ENCODE results near the gene PRELID1.
"Not testable (repeated sequence)": the region's sequence is repeated elsewhere in the genome, so short reads cannot be mapped to it uniquely, and the experiment has no call there.

PRELID1 gene

GRCh38 chr5:177303121-177303924 lies at the start of gene PRELID1, which contains the start of gene RAB24:
TSS of gene PRELID1 (plus strand) at chr5:177303799. CDS start at chr5:177303986, 187 bp downstream.
TSS of gene RAB24 (minus strand) at chr5:177303719. CDS start at chr5:177303288, 431 bp downstream.
- DNase-seq = peak; percentile 28

GRCh38 chr5:177256296-177256695 lies 47.3 kb upstream of the PRELID1 start:
- peak; percentile 12 for DNase-seq

GRCh38 chr5:177258711-177259110 lies 44.9 kb upstream of the PRELID1 start:
- not testable (repeated sequence) for DNase-seq

- DNase-seq = no peak
Measured at GRCh38 chr5:177260961-177261360, 42.6 kb upstream of the PRELID1 start.

- DNase-seq = no peak
Measured at GRCh38 chr5:177261510-177261909, 42.1 kb upstream of the PRELID1 start.

GRCh38 chr5:177264178-177264577 lies 39.4 kb upstream of the PRELID1 start:
- no peak for DNase-seq

GRCh38 chr5:177265395-177265794 lies 38.2 kb upstream of the PRELID1 start:
- DNase-seq = no peak

GRCh38 chr5:177269232-177269895 lies 34.2 kb upstream of the PRELID1 start:
- DNase-seq = no peak

- no peak for DNase-seq
Measured at GRCh38 chr5:177269976-177270375, 33.6 kb upstream of the PRELID1 start.

- DNase-seq = no peak
Measured at GRCh38 chr5:177270653-177271052, 32.9 kb upstream of the PRELID1 start.

GRCh38 chr5:177271113-177271512 lies 32.5 kb upstream of the PRELID1 start:
- no peak for DNase-seq

- no peak for DNase-seq
Measured at GRCh38 chr5:177275883-177276282, 27.7 kb upstream of the PRELID1 start.

GRCh38 chr5:177276886-177277285 lies 26.7 kb upstream of the PRELID1 start:
- DNase-seq = no peak

GRCh38 chr5:177288191-177288590 lies 15.4 kb upstream of the PRELID1 start:
- no peak for DNase-seq

GRCh38 chr5:177290816-177291596 lies 12.6 kb upstream of the PRELID1 start:
- no peak for DNase-seq

- no peak for DNase-seq
Measured at GRCh38 chr5:177291735-177292134, 11.9 kb upstream of the PRELID1 start.

- DNase-seq = no peak
Measured at GRCh38 chr5:177293819-177294581, 9.6 kb upstream of the PRELID1 start.

- no peak for DNase-seq
Measured at GRCh38 chr5:177294632-177295031, 9.0 kb upstream of the PRELID1 start.

GRCh38 chr5:177295924-177296323 lies 7.7 kb upstream of the PRELID1 start:
- DNase-seq = no peak

GRCh38 chr5:177296581-177296980 lies 7.0 kb upstream of the PRELID1 start:
- DNase-seq = peak; percentile 83

GRCh38 chr5:177297922-177298321 lies 5.7 kb upstream of the PRELID1 start:
- no peak for DNase-seq

GRCh38 chr5:177299697-177300096 lies 3.9 kb upstream of the PRELID1 start:
- DNase-seq = no peak

All from NCI-H2029 treated with DMSO at 0.1 percent for 48 hours (cell line).